Duodenal mucosa (tissue), 2 donors: ENCODE data around the gene INHBB.

Source experiments
- H3K27ac ChIP-seq: one replicate; pipeline ENCODE4 v1.7.0; 2013; ENCODE audit warnings: low read depth, low read length
- H3K27me3 ChIP-seq, 2 donors: one replicate each; pipeline ENCODE4 v1.7.0; 2013; ENCODE audit warnings: low read length in 2 of 2, control low read depth in 1 of 2; ENCODE audit not compliant: insufficient read depth in 2 of 2, control insufficient read depth in 1 of 2
- H3K36me3 ChIP-seq, 2 donors: one replicate each; pipeline ENCODE4 v1.7.0; 2013; ENCODE audit warnings: low read length in 2 of 2, control low read depth in 1 of 2; ENCODE audit not compliant: insufficient read depth in 2 of 2, control insufficient read depth in 1 of 2
- H3K4me1 ChIP-seq, 2 donors: one replicate each; pipeline ENCODE4 v1.7.0; 2013; ENCODE audit warnings: low read length in 2 of 2, control low read depth in 1 of 2; ENCODE audit not compliant: insufficient read depth in 2 of 2, control insufficient read depth in 1 of 2
- H3K4me3 ChIP-seq, 2 donors: one replicate each; pipeline ENCODE4 v1.7.0; 2013; ENCODE audit warnings: low read length in 2 of 2, low read depth in 1 of 2
- H3K9ac ChIP-seq, 2 donors: one replicate each; pipeline ENCODE4 v1.7.0; 2013; ENCODE audit warnings: low read length in 2 of 2, low read depth in 1 of 2
- H3K9me3 ChIP-seq, 2 donors: one replicate each; pipeline ENCODE4 v1.7.0; 2013; ENCODE audit warnings: low read length in 2 of 2, control low read depth in 1 of 2; ENCODE audit not compliant: control insufficient read depth in 1 of 2

The INHBB gene

DNA sequence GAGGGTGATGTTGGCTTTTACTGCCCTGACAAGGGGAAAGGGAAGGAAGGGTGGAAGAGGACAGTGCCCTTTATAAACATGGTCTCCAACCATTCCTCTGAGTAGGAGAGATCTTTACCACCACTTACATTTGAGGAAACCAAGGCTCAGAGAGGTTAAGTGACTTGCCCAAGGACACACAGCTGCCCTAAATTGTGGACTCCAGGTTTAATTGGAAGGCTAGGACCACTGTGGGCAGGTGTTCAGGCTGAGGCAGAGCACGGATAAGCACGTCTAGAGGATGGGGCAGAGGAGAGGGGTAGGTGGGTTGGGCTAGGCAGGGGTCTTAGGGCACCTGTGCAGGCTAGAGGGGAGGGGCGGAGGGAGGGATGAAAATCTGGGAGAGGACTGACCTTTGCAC, 32.7 kb downstream of the INHBB start:
- Histone ChIP-seq H3K4me1 (no peaks in the 10 kb centered on the region), H3K4me3 (no peak overlapping the region), H3K36me3 (no peaks in the 10 kb centered on the region), H3K9ac (no peak overlapping the region), H3K9me3 (no peaks in the 10 kb centered on the region), H3K27me3 (peaks cover 0 to 8% of the 10 kb centered on the region in 2 donors), H3K27ac (no peak overlapping the region)

DNA sequence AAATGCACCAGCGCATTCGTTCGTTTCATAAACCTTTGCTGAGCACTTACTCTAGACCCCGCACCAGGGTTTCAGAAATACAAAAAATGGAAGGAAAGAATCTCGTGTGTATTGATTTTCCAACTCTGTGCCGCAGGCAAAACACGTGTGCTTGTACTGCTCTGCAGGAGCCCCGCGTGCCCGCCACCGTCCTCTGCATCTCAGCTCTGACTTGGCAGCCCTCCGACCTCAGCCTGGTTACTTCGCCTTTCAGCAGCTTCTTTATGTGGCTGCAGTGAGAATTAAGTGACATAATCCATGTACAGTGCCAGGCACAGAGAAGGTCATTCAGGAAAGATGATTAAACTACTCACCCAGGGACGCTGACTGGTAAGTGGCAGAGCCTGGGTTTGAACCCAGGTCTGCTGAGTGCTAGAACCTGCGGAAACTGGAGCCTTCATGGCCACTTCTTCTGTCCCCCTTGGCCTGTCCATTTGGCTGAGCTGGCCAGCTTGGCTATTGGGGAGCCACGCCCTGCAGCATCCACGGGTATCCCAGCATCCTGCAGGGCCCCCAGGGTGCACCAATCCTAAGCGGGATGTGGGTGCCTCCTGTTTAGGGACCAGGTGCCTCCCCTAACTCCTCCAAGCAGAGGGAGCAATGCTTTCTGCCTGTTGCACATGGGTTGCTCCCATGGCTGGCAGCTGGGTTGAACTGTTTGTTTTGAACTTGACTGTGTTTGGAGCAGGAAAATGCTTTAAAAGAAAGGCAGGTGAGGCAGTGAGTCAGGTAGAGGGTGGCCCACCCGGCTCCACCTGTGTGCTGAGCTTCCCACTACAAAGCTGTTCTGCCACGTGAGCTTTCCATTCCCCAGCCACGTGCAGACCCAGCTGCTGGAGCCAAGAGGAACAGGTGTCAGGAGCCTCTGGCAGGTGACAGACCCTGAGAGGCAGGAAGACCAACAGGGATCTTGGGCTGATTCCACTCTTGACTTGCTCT, 34.3 kb downstream of the INHBB start:
- Histone ChIP-seq H3K4me3 (no peak overlapping the region), H3K27ac (no peak overlapping the region), H3K36me3 (no peaks in the 10 kb centered on the region)

DNA sequence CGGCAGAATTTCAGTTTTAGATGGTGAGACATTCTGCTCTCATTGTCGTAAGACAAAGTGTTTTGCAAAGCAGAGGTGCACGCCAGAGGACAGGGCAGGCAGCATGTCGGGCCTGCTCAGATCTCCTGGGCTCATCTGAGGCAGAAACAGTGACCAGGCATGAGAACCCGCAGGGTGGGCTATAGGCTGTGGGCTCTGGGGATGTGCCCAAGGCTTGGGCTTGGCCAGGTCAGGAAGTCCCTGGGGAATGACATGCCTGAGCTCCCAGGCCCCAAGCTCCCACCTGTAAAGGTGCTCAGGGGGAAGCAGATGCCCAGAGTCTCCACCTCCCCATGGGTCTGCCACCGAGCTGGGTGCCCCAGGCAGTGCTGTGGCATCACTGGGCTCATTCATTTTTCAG, 35.3 kb downstream of the INHBB start:
- Histone ChIP-seq H3K36me3 (no peaks in the 10 kb centered on the region), H3K9ac (no peak overlapping the region), H3K27me3 (peaks cover 0 to 8% of the 10 kb centered on the region in 2 donors), H3K27ac (no peak overlapping the region), H3K4me3 (no peak overlapping the region), H3K4me1 (no peaks in the 10 kb centered on the region), H3K9me3 (no peaks in the 10 kb centered on the region)

More for the DNA sequence above, 34.3 kb downstream of the INHBB start:
- no peak overlapping the region for H3K9ac ChIP-seq
- peaks cover 0 to 8% of the 10 kb centered on the region in 2 donors for H3K27me3 ChIP-seq
- no peaks in the 10 kb centered on the region for H3K4me1 ChIP-seq
- no peaks in the 10 kb centered on the region for H3K9me3 ChIP-seq

DNA sequence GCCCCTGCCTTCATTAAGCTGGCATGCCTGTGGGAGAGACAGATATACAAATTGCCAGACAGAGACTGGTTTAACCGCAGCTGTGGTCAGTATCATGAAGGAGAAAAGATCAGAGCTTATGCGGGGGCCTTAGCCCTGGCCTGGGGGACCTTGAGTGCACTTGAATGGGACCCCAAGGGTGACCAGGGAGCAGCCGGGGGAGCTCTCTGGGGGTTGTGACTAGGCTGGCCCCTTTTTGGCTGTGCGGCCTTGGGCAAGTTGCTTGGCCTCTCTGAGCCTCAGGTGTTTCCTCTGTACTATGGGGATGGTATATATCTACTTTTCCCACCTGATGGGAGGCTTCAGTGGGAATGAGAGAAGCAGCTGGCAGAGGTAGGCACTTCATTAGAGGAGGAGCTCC, 35.7 kb downstream of the INHBB start:
- no peak overlapping the region for H3K27ac ChIP-seq
- H3K4me3 ChIP-seq = no peak overlapping the region
- no peaks in the 10 kb centered on the region for H3K9me3 ChIP-seq
- no peaks in the 10 kb centered on the region for H3K4me1 ChIP-seq
- H3K27me3 ChIP-seq = peaks cover 0 to 8% of the 10 kb centered on the region in 2 donors
- H3K9ac ChIP-seq = no peak overlapping the region
- no peaks in the 10 kb centered on the region for H3K36me3 ChIP-seq

DNA sequence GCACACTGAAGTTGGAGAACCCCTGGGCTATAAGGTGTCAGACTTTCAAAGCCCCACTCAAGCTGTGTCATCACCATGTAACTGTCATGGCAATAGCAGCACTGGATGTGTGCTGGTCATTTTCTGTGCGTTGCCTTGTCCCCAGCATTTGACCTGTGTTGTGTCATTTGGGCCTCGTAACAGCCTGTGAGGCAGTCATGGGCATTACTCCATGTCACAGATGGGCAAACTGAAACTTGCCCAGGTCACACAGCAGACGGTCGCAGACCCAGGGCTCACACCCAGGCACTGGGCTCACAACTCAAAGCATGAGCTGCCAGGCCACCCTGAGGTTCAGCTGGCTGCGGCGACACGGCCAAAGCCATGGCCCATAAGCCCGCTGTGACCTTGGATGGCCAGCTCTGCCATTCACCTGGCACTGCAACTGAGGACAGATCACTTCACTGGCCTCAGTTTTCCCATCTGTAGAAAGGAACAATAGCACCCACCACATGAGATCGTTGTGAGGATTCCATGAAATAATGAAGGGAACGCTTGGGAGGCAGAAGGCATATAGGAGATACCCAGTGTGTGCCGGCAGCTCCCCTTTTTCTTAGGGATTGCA, 36.7 kb downstream of the INHBB start:
- no peak overlapping the region for H3K4me3 ChIP-seq
- no peak overlapping the region for H3K9ac ChIP-seq
- no peaks in the 10 kb centered on the region for H3K36me3 ChIP-seq
- H3K27me3 ChIP-seq = peaks cover 0 to 6% of the 10 kb centered on the region in 2 donors
- H3K9me3 ChIP-seq = no peaks in the 10 kb centered on the region
- H3K4me1 ChIP-seq = no peaks in the 10 kb centered on the region
- no peak overlapping the region for H3K27ac ChIP-seq

DNA sequence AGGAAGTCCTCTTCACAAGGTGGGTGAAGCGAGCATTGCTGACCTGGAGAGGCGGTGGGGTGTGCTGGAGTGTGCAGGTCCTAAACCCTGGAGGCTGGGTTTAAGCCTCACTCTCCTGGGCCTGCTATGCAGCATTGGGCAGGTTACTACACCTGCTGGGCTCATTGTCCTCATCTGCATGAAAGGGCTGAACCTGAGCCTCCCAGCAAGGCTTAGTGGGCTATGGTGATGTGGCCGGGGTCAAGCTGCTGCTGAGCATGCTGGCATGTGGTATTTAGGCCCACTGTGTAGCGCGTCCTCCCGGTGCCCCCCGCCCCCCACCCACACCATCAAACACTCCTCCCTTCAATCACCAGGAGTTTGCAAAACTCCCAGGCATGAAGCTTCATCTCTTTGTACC, 37.3 kb downstream of the INHBB start:
- no peaks in the 10 kb centered on the region for H3K4me1 ChIP-seq
- no peak overlapping the region for H3K9ac ChIP-seq
- no peak overlapping the region for H3K4me3 ChIP-seq
- peaks cover 0 to 5% of the 10 kb centered on the region in 2 donors for H3K27me3 ChIP-seq
- H3K9me3 ChIP-seq = no peaks in the 10 kb centered on the region
- H3K27ac ChIP-seq = no peak overlapping the region
- H3K36me3 ChIP-seq = no peaks in the 10 kb centered on the region

DNA sequence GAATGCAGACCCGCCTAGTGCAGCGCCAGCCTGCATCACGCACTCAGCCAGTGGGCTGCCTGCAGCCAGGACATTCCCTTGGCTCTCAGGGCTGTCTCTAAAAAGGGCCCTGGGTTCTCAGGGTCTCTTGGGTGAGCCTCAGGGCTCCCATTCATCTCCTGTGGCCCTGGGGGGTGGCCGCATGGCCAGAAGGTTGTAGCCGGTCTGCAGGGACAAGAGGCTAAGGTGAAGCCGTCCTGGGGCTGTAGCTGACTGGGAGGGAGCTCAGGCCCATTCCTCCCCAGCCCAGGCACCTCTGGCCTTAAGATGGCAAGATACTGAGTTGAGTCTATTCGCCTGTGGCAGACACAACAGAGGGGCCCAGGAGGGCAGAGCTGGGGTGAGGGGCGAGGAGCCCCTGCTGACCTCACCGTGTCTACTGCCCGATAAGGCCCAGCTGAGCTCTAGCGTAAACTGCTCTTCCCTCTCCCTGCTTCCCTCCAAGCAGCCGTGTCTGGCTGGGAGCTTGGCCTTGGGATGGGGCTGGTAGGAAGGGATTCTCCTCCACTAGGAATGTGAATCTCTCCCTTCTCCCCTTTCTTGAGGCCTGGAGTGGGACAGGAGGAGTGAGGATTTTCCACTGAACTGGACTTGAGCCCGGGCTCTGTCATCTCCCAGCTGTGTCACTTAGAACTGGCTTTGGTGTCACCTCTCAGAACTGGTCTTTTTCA, 37.9 kb downstream of the INHBB start:
- Histone ChIP-seq H3K27ac (no peak overlapping the region), H3K9me3 (no peaks in the 10 kb centered on the region), H3K36me3 (no peaks in the 10 kb centered on the region), H3K9ac (no peak overlapping the region), H3K4me3 (no peak overlapping the region), H3K4me1 (no peaks in the 10 kb centered on the region), H3K27me3 (peaks cover 0 to 5% of the 10 kb centered on the region in 2 donors)

DNA sequence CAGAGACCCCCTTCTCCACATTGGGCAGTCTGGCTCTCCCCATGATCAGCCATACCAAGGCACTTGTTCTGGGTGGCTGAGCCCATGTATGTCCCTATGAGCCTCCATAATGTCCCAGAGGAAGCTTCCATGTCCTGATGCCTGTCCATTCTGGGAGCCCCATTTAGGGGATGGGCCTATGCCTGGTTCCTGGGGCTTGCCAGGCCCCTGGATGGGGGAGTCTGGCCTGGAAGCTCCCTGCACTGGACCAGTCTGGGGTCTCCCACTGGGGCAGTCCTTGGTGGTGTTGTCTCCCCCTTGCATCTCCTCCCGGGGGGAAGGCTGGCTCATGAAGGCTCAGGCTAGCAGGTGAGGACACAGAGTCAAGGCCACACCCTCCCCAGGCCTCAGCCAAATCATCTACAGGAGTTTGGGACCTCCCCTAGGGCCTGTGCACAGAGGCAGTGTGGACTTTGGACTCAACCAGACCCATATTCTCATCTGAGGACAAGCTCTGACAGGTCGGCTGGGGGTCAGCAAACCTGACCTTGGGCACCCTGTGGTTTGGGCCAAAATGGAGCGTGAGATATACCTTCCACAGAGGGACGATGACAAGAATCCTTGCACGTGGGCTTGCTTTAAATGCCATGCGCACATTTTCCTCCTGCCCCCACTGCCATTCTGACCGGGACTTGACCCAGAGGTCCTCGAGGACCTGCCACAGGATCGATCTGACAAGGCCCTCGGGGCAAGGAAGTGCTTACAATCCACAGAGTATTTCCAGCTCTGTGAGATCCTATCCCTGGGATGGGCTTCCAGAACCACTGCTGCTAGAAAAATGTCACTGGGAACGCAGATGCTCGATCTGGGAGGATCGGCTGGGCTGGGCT, 38.8 kb downstream of the INHBB start:
- Histone ChIP-seq H3K27me3 (peaks cover 0 to 5% of the 10 kb centered on the region in 2 donors), H3K9me3 (no peaks in the 10 kb centered on the region), H3K4me1 (no peaks in the 10 kb centered on the region), H3K36me3 (no peaks in the 10 kb centered on the region), H3K27ac (no peak overlapping the region), H3K4me3 (no peak overlapping the region), H3K9ac (no peak overlapping the region)

DNA sequence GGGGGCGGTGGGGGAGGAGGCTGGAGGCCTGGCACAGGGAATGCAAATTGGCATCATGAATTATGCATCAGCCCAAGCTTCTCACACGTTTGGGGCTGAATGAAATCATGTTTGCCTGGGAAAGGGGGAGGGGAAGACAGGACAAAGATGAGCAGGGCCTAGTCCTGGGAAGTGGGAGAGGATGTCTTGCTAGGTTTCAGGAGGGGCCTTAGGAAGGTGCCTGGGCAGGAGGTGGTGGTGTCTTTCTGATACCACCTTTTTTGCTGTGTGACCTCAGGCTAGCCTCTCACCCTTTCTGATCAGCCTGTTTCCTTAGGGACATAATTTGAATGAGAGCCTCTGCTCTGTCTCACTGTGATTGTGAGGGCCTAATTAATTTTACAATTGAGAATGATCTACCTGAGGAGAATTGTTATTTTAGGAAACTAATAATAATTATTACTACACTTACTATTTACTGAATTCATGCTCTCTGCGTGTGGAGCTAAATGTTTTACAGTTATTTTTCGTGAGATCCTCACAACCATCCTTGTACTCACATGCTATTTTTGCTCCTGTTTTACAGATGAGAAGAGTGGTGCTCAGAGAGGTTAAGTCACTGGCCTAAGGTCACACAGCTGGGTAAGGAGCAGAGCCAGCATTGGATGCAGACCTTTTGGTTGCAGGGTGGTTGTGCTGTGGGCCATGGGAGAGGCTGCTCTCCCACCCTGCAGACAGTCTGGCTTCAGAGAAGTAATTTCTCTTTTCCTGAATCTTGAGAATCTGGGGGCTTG, 39.6 kb downstream of the INHBB start:
- Histone ChIP-seq H3K27ac (no peak overlapping the region), H3K4me1 (no peaks in the 10 kb centered on the region), H3K9me3 (no peaks in the 10 kb centered on the region), H3K9ac (no peak overlapping the region), H3K4me3 (no peak overlapping the region), H3K36me3 (no peaks in the 10 kb centered on the region), H3K27me3 (peaks cover 0 to 5% of the 10 kb centered on the region in 2 donors)
